Activated B cell treated with CpG ODN at 0.5 μM for 24 hours (primary cell): ENCODE results near the gene RASEF. TPM values are rescaled to one million over a fixed set of nuclear protein-coding genes. Genes with fewer than 3 reads are reported as not detected.

Source experiments
- ATAC-seq: fragments of 200-7000 bp; cut with Tn5 transposase; one replicate; pipeline ENCODE4 v1.10.0; 2021; ENCODE audit warnings: low read depth, mild to moderate bottlenecking, moderate library complexity
- CTCF ChIA-PET: fragments of 350-600 bp; sonication (Branson Sonifier 250); formaldehyde crosslinking; loops from one replicate; lab custom pipeline; 2021; ENCODE audit warnings: antibody characterized with exemption; lab: Charles Lee
- POLR2A ChIA-PET: fragments of 350-600 bp; sonication (Branson Sonifier 250); formaldehyde crosslinking; loops from one replicate; lab custom pipeline; 2021; ENCODE audit warnings: antibody characterized with exemption; lab: Charles Lee
- DNase-seq: peaks from one replicate; pipeline ENCODE4 v3.0.0; 2022
- H3K27ac Mint-ChIP-seq: one replicate; pipeline ENCODE4 v1.8.0; 2020; ENCODE audit warnings: mixed read lengths
- H3K27me3 Mint-ChIP-seq: one replicate; pipeline ENCODE4 v1.8.0; 2021; ENCODE audit warnings: mixed read lengths
- H3K36me3 Mint-ChIP-seq: one replicate; pipeline ENCODE4 v1.8.0; 2021; ENCODE audit warnings: low read depth, mixed read lengths
- H3K4me1 Mint-ChIP-seq: one replicate; pipeline ENCODE4 v1.8.0; 2021; ENCODE audit warnings: mixed read lengths
- H3K4me3 Mint-ChIP-seq: one replicate; pipeline ENCODE4 v1.8.0; 2020; ENCODE audit warnings: mild to moderate bottlenecking, mixed read lengths
- H3K9me3 Mint-ChIP-seq: one replicate; pipeline ENCODE4 v1.8.0; 2020; ENCODE audit warnings: mixed read lengths
- intact Hi-C: fragments of 100-400 bp; cut with micrococcal nuclease; formaldehyde crosslinking; loops from one replicate; pipeline ENCODE4 v1.15.1; 2024
- total RNA-seq: library from RNA; stranded (reverse); gene quantifications from 2 replicates; pipeline ENCODE4 v1.2.3, GENCODE V29; 2022
- TF ChIP-seq, protein P1 (sequence below): fragments of 200-600 bp; IDR thresholded peaks from one replicate; pipeline ENCODE4 v1.8.0; 2022; ENCODE audit warnings: antibody characterized with exemption, mild to moderate bottlenecking

Gene RASEF
- total RNA-seq, 1 donor from 2014 or later, result not detected

- ATAC-seq (no peak), DNase-seq (no peak)
- Mint-ChIP-seq H3K27ac (no peak overlapping the region), H3K9me3 (no peaks in the 10 kb centered on the region), H3K4me3 (no peak overlapping the region), H3K36me3 (no peaks in the 10 kb centered on the region), H3K4me1 (no peaks in the 10 kb centered on the region), H3K27me3 (no peaks in the 10 kb centered on the region)
- TF ChIP-seq, protein P1, sequence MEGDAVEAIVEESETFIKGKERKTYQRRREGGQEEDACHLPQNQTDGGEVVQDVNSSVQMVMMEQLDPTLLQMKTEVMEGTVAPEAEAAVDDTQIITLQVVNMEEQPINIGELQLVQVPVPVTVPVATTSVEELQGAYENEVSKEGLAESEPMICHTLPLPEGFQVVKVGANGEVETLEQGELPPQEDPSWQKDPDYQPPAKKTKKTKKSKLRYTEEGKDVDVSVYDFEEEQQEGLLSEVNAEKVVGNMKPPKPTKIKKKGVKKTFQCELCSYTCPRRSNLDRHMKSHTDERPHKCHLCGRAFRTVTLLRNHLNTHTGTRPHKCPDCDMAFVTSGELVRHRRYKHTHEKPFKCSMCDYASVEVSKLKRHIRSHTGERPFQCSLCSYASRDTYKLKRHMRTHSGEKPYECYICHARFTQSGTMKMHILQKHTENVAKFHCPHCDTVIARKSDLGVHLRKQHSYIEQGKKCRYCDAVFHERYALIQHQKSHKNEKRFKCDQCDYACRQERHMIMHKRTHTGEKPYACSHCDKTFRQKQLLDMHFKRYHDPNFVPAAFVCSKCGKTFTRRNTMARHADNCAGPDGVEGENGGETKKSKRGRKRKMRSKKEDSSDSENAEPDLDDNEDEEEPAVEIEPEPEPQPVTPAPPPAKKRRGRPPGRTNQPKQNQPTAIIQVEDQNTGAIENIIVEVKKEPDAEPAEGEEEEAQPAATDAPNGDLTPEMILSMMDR, result no peak
- intact Hi-C loops, result no loop called here
- CTCF ChIA-PET, result no interaction called here
- POLR2A ChIA-PET, result no interaction called here
Measured at GRCh38 chr9:83024506-83025125, 38.3 kb downstream of the RASEF start.

DNA sequence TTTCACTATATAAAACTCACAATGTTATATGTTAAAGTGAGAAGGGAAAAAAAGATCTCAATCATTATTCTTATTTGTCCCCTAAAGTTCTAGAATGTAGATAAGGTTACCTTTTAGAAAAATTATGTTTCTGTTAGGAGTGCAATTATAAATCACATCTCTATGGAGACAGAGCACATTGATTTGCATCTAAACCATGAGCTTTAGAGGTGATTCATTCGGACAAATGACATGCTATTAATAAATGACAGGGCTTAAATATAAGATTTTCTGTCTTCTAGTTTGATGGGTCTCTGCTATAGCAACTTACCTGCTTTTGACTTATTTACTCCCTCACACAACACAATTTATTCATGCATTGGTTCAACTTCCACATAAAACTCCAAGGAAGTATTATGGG, 39.8 kb downstream of the RASEF start:
- DNase-seq, result no peak
- no peak for ATAC-seq
- no peak overlapping the region for H3K4me3 Mint-ChIP-seq
- no peaks in the 10 kb centered on the region for H3K9me3 Mint-ChIP-seq
- POLR2A ChIA-PET, result no interaction called here
- TF ChIP-seq, protein P1, result no peak
- no peak overlapping the region for H3K27ac Mint-ChIP-seq
- no peaks in the 10 kb centered on the region for H3K27me3 Mint-ChIP-seq
- H3K4me1 Mint-ChIP-seq, result no peaks in the 10 kb centered on the region
- intact Hi-C loops, result no loop called here
- CTCF ChIA-PET, result no interaction called here
- H3K36me3 Mint-ChIP-seq, result no peaks in the 10 kb centered on the region

- intact Hi-C loops, result no loop called here
- H3K4me3 Mint-ChIP-seq, result no peak overlapping the region
- ChIA-PET CTCF (no interaction called here), POLR2A (no interaction called here)
- peaks cover 3% of the 10 kb centered on the region for H3K9me3 Mint-ChIP-seq
- ATAC-seq (no peak), DNase-seq (no peak)
- no peaks in the 10 kb centered on the region for H3K4me1 Mint-ChIP-seq
- H3K36me3 Mint-ChIP-seq, result no peaks in the 10 kb centered on the region
- TF ChIP-seq, protein P1, result no peak
- H3K27me3 Mint-ChIP-seq, result no peaks in the 10 kb centered on the region
- no peak overlapping the region for H3K27ac Mint-ChIP-seq
Measured at GRCh38 chr9:83020864-83021263, 42.1 kb downstream of the RASEF start.

DNA sequence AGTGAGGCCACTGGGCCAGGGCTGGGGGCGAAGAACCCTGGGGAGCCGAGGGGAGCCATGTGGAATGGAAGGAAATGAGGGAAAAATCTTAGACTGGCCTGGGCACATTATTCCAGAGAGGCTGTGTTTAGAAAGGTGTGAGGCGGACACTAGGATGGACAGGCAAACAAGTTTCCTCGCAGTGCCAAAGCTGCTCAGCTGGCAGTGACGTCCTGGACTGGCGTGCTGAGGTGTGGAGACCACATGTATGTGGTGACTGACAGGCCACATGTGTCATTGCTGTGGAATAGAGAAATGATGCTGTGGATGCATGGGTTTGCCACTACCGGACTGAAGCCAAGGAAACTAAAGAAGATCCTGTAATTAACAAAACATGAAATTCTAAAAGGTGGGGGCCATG, 42.6 kb downstream of the RASEF start:
- TF ChIP-seq, protein P1, result no peak
- POLR2A ChIA-PET, result no interaction called here
- H3K4me1 Mint-ChIP-seq, result no peaks in the 10 kb centered on the region
- H3K27me3 Mint-ChIP-seq, result no peaks in the 10 kb centered on the region
- H3K36me3 Mint-ChIP-seq, result no peaks in the 10 kb centered on the region
- CTCF ChIA-PET, result no interaction called here
- H3K9me3 Mint-ChIP-seq, result peaks cover 3% of the 10 kb centered on the region
- H3K4me3 Mint-ChIP-seq, result no peak overlapping the region
- DNase-seq (no peak), ATAC-seq (no peak)
- intact Hi-C loops, result no loop called here
- no peak overlapping the region for H3K27ac Mint-ChIP-seq

DNA sequence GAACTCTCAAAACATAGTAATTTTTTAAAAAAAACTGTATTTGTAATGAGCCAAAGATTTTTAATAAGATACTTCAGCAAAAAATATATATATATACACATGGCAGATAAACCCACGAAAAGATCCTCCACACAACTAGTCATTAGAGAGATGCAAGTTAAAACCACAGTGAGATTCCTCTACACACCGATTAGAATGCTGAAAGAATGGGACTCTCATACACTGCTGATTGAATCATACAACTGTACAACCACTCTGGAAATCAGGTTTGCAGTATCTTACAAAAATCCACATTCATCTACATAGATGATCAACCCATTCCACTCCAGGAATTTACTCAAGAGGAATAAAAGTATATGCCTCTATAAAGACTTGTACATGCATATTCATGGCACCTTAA, 43.7 kb downstream of the RASEF start:
- ChIA-PET POLR2A (no interaction called here), CTCF (no interaction called here)
- no peaks in the 10 kb centered on the region for H3K4me1 Mint-ChIP-seq
- no peak overlapping the region for H3K27ac Mint-ChIP-seq
- no peak for ATAC-seq
- H3K27me3 Mint-ChIP-seq, result no peaks in the 10 kb centered on the region
- H3K36me3 Mint-ChIP-seq, result no peaks in the 10 kb centered on the region
- DNase-seq, result no peak
- intact Hi-C loops, result no loop called here
- no peak overlapping the region for H3K4me3 Mint-ChIP-seq
- TF ChIP-seq, protein P1, result no peak
- H3K9me3 Mint-ChIP-seq, result peaks cover 3% of the 10 kb centered on the region
